HuH-7.5 (cell line): ENCODE results near the gene PDE2A.

Source experiments
- DNase-seq: peaks from one replicate; pipeline ENCODE4 v3.0.0; 2011; ENCODE audit warnings: low spot score

Gene PDE2A

GRCh38 chr11:72609476-72609875, 64.7 kb downstream of the PDE2A start:
- no peak for DNase-seq

GRCh38 chr11:72609045-72609444, 65.2 kb downstream of the PDE2A start:
- DNase-seq, result no peak

- no peak for DNase-seq
Observed at GRCh38 chr11:72607496-72607895, 66.7 kb downstream of the PDE2A start.

GRCh38 chr11:72606748-72607468, 67.3 kb downstream of the PDE2A start:
- DNase-seq, result no peak

- no peak for DNase-seq
Observed at GRCh38 chr11:72605973-72606747, 68.1 kb downstream of the PDE2A start.

GRCh38 chr11:72604256-72604655, 70.0 kb downstream of the PDE2A start:
- no peak for DNase-seq

GRCh38 chr11:72602250-72602904, 71.8 kb downstream of the PDE2A start:
- DNase-seq, result no peak

- no peak for DNase-seq
Observed at GRCh38 chr11:72600557-72600956, 73.7 kb downstream of the PDE2A start.

- DNase-seq, result no peak
Observed at GRCh38 chr11:72599325-72600117, 74.7 kb downstream of the PDE2A start.

- DNase-seq, result peak; percentile 54
Observed at GRCh38 chr11:72598906-72599305, 75.3 kb downstream of the PDE2A start.

GRCh38 chr11:72598466-72598865, 75.8 kb downstream of the PDE2A start:
- DNase-seq, result no peak

GRCh38 chr11:72597721-72598120, 76.5 kb downstream of the PDE2A start:
- no peak for DNase-seq

- DNase-seq, result no peak
Observed at GRCh38 chr11:72595292-72595684, 78.9 kb downstream of the PDE2A start.

GRCh38 chr11:72594493-72595291, 79.5 kb downstream of the PDE2A start:
- DNase-seq, result no peak

- DNase-seq, result no peak
Observed at GRCh38 chr11:72592698-72593495, 81.3 kb downstream of the PDE2A start.

GRCh38 chr11:72591785-72592502, 82.3 kb downstream of the PDE2A start:
- DNase-seq, result no peak

- DNase-seq, result no peak
Observed at GRCh38 chr11:72591023-72591422, 83.2 kb downstream of the PDE2A start.

- peak; percentile 88 for DNase-seq
Observed at GRCh38 chr11:72589802-72590761, 84.1 kb downstream of the PDE2A start.
